OCI-LY1 (cell line): ENCODE measurements around the gene PLEKHM3.

Source experiments
- H2AFZ ChIP-seq: fragments of 200-600 bp; sonication (generic), shearing (Covaris generic); 2 replicates; pipeline ENCODE4 v1.6.0; 2014; ENCODE audit warnings: antibody characterized with exemption, mild to moderate bottlenecking, low read length
- H3F3A ChIP-seq: fragments of 200-600 bp; sonication (generic), shearing (Covaris generic); 2 replicates; pipeline ENCODE4 v1.6.0; 2014; ENCODE audit warnings: mild to moderate bottlenecking, antibody characterized with exemption, low read length, moderate library complexity; ENCODE audit not compliant: insufficient read depth
- H3K27ac ChIP-seq: fragments of 200-600 bp; sonication (generic); 2 replicates; pipeline ENCODE4 v1.5.1; 2014; ENCODE audit warnings: low read length, mixed run types, mild to moderate bottlenecking, low read depth; ENCODE audit not compliant: poor library complexity, severe bottlenecking
- H3K27me3 ChIP-seq: fragments of 200-600 bp; sonication (generic); 2 replicates; pipeline ENCODE4 v1.6.0; 2014; ENCODE audit warnings: antibody characterized with exemption, mild to moderate bottlenecking, low read length, moderate library complexity; ENCODE audit not compliant: insufficient read depth
- H3K36me3 ChIP-seq: fragments of 200-600 bp; sonication (generic); 2 replicates; pipeline ENCODE4 v1.6.1; 2014; ENCODE audit warnings: mild to moderate bottlenecking, antibody characterized with exemption, low read length, moderate library complexity, mixed read lengths; ENCODE audit not compliant: insufficient read depth
- H3K4me1 ChIP-seq: fragments of 200-600 bp; sonication (generic); 2 replicates; pipeline ENCODE4 v1.5.1; 2014; ENCODE audit warnings: mild to moderate bottlenecking, low read length, moderate library complexity; ENCODE audit not compliant: insufficient read depth, severe bottlenecking
- H3K4me2 ChIP-seq: fragments of 200-600 bp; sonication (generic), shearing (Covaris generic); 2 replicates; pipeline ENCODE4 v1.6.1; 2014; ENCODE audit warnings: low read length
- H3K4me3 ChIP-seq: fragments of 200-600 bp; sonication (generic); 2 replicates; pipeline ENCODE4 v1.5.1; 2014; ENCODE audit warnings: low read length, low read depth, mild to moderate bottlenecking, mixed read lengths; ENCODE audit not compliant: poor library complexity, severe bottlenecking
- H3K79me2 ChIP-seq: fragments of 200-600 bp; shearing (Covaris generic); 2 replicates; pipeline ENCODE4 v1.6.1; 2016; ENCODE audit warnings: mixed run types, low read length, mixed read lengths; ENCODE audit not compliant: insufficient read depth
- H3K9ac ChIP-seq: fragments of 200-600 bp; sonication (generic), shearing (Covaris generic); 2 replicates; pipeline ENCODE4 v1.6.1; 2014; ENCODE audit warnings: mild to moderate bottlenecking, low read length, mixed read lengths
- H3K9me2 ChIP-seq: fragments of 200-600 bp; sonication (generic), shearing (Covaris generic); 2 replicates; pipeline ENCODE4 v1.6.1; 2014; ENCODE audit warnings: low read depth, mild to moderate bottlenecking, low read length, mixed read lengths
- H3K9me3 ChIP-seq: fragments of 200-600 bp; shearing (Covaris generic); 2 replicates; pipeline ENCODE4 v1.6.1; 2014; ENCODE audit warnings: low read length, mixed read lengths
- H4K20me1 ChIP-seq: fragments of 200-600 bp; sonication (generic), shearing (Covaris generic); 2 replicates; pipeline ENCODE4 v1.6.0; 2016; ENCODE audit warnings: mild to moderate bottlenecking, low read length; ENCODE audit not compliant: insufficient read depth
- CTCF ChIP-seq: fragments of 200-600 bp; sonication (generic), shearing (Covaris generic); IDR thresholded peaks from 2 replicates; pipeline ENCODE4 v1.5.1; 2017; ENCODE audit warnings: mild to moderate bottlenecking, antibody characterized with exemption, low read length, moderate library complexity, mixed read lengths
- EZH2 ChIP-seq: fragments of 200-600 bp; sonication (generic), shearing (Covaris generic); IDR thresholded peaks from 2 replicates; pipeline ENCODE4 v1.8.0; 2017; ENCODE audit warnings: borderline replicate concordance, mixed run types, mild to moderate bottlenecking, antibody characterized with exemption, low read length, moderate library complexity, mixed read lengths

The PLEKHM3 gene

DNA sequence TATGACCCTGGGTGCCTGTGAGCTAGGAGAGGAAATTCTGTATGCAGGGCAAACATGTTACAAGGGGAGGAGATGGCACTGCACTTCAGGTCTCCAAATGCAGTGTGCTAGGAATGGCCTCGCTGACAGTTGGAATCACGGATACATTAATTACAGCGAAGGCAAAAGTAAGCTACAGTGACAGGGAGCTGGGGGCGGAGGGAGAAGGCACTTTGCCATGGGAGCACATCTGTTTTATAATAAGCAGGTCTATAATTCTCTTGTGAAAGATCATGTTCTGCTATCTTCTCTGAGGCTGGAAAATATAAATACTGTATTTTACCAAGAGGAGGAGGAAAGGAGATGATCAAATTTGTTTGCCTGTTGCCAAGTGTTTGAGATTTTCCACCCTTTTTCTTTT is 199.3 kb downstream of the PLEKHM3 start:
- H3K4me3 ChIP-seq: no peak overlapping the region
- H3F3A ChIP-seq: no peaks in the 10 kb centered on the region
- H3K9me3 ChIP-seq: no peaks in the 10 kb centered on the region
- no peak for TF ChIP-seq CTCF
- TF ChIP-seq EZH2: no peak
- H3K4me1 ChIP-seq: no peaks in the 10 kb centered on the region
- no peaks in the 10 kb centered on the region for H4K20me1 ChIP-seq
- no peaks in the 10 kb centered on the region for H3K27me3 ChIP-seq
- no peaks in the 10 kb centered on the region for H3K9me2 ChIP-seq
- H3K4me2 ChIP-seq: no peak overlapping the region
- H3K9ac ChIP-seq: no peak overlapping the region
- H3K36me3 ChIP-seq: no peaks in the 10 kb centered on the region; the same call in 1 of the 2 replicates
- no peak overlapping the region for H2AFZ ChIP-seq
- H3K79me2 ChIP-seq: no peaks in the 10 kb centered on the region
- H3K27ac ChIP-seq: no peak overlapping the region

GRCh38 chr2:207825045-207825954 is 200.0 kb downstream of the PLEKHM3 start:
- Histone ChIP-seq H3K36me3 (no peaks in the 10 kb centered on the region; the same call in 1 of the 2 replicates), H3K79me2 (no peaks in the 10 kb centered on the region), H3F3A (no peaks in the 10 kb centered on the region), H3K9me2 (no peaks in the 10 kb centered on the region), H3K27ac (no peak overlapping the region), H3K4me2 (no peak overlapping the region), H3K9ac (no peak overlapping the region), H3K9me3 (no peaks in the 10 kb centered on the region), H3K4me1 (no peaks in the 10 kb centered on the region), H3K27me3 (no peaks in the 10 kb centered on the region), H4K20me1 (no peaks in the 10 kb centered on the region), H3K4me3 (no peak overlapping the region), H2AFZ (no peak overlapping the region)
- no peak for TF ChIP-seq EZH2
- no peak for TF ChIP-seq CTCF

DNA sequence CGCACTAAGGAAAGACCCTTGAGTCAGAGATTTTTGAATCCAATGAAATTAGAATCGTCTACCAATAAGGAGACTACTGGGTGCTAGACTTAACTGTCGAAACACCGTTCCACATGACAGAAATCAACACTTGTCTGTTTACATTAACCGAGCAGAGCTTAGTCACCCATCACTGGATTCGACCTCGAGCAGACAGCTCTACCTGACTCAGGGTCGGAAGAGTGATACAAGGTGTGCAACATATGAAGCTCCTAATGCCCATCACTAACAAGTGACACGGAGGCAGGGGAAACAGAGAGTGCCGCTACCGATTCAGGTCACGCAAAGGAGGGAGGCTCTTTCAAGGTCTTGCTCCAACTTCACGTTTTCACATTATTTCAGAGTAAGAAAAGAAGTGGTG is 201.5 kb downstream of the PLEKHM3 start:
- H3K79me2 ChIP-seq: no peaks in the 10 kb centered on the region
- no peaks in the 10 kb centered on the region for H4K20me1 ChIP-seq
- no peak overlapping the region for H3K9ac ChIP-seq
- no peak overlapping the region for H3K4me2 ChIP-seq
- H3F3A ChIP-seq: no peaks in the 10 kb centered on the region
- no peaks in the 10 kb centered on the region for H3K9me3 ChIP-seq
- H3K36me3 ChIP-seq: no peaks in the 10 kb centered on the region; the same call in 1 of the 2 replicates
- TF ChIP-seq EZH2 (no peak), CTCF (no peak)
- no peak overlapping the region for H3K27ac ChIP-seq
- no peak overlapping the region for H2AFZ ChIP-seq
- no peaks in the 10 kb centered on the region for H3K27me3 ChIP-seq
- H3K4me3 ChIP-seq: no peak overlapping the region
- H3K9me2 ChIP-seq: no peaks in the 10 kb centered on the region
- no peaks in the 10 kb centered on the region for H3K4me1 ChIP-seq
